K562 (cell line): ENCODE results near the gene PRPH2. TPM values are rescaled to one million over a fixed set of nuclear protein-coding genes. Genes with fewer than 3 reads are reported as not detected.

Experiments
- CCAR2 ChIP-seq: fragments of 200-400 bp; formaldehyde crosslinking; IDR thresholded peaks from 2 replicates; pipeline ENCODE4 v1.6.1; 2017; ENCODE audit warnings: mild to moderate bottlenecking, low read depth, low read length
- EHMT2 ChIP-seq: fragments of 450-650 bp; IDR thresholded peaks from 2 replicates; pipeline ENCODE4 v1.6.1; 2018; ENCODE audit warnings: antibody characterized with exemption
- KDM4B ChIP-seq, 2 experiments: fragments of 450-650 bp in 1 of 2; sonication (generic) in 1 of 2; IDR thresholded peaks; 2 replicates each; pipeline ENCODE4 v1.6.1; 2016 to 2017; ENCODE audit warnings: borderline replicate concordance in 2 of 2, antibody characterized with exemption in 1 of 2, low read depth in 1 of 2, mild to moderate bottlenecking in 1 of 2
- MYC ChIP-seq, 2 experiments: fragments of 250-450 bp in 1 of 2; sonication (Bioruptor Pico) in 1 of 2; IDR thresholded peaks; 2 replicates each; pipeline versions ENCODE4 v1.5.1 to v1.6.1; 2012 to 2021; ENCODE audit warnings: low read depth in 2 of 2, borderline replicate concordance in 1 of 2, improper control_type of control experiment in 1 of 2, low read length in 1 of 2, mild to moderate bottlenecking in 1 of 2, moderate library complexity in 1 of 2
- PHF8 ChIP-seq: fragments of 200-600 bp; sonication (generic); IDR thresholded peaks from 2 replicates; pipeline ENCODE4 v1.6.1; 2012; ENCODE audit warnings: mixed run types, mild to moderate bottlenecking, inconsistent platforms, low read length, moderate library complexity, borderline replicate concordance
- RBFOX2 ChIP-seq: fragments of 200-400 bp; formaldehyde crosslinking; IDR thresholded peaks from 2 replicates; pipeline ENCODE4 v1.6.1; 2017; ENCODE audit warnings: low read depth, mild to moderate bottlenecking, low read length, moderate library complexity
- SOX6 ChIP-seq: fragments of 450-650 bp; IDR thresholded peaks from 2 replicates; pipeline ENCODE4 v1.6.1; 2014; ENCODE audit warnings: mild to moderate bottlenecking
- SPI1 ChIP-seq: IDR thresholded peaks from 2 replicates; pipeline ENCODE4 v1.6.1; 2011; ENCODE audit warnings: low read depth, low read length, control low read depth, borderline replicate concordance
- SUPT5H ChIP-seq: fragments of 450-650 bp; IDR thresholded peaks from 2 replicates; pipeline ENCODE4 v1.6.1; 2016
- TAF1 ChIP-seq: IDR thresholded peaks from 2 replicates; pipeline ENCODE4 v1.6.1; 2011; ENCODE audit warnings: mild to moderate bottlenecking, low read length, moderate library complexity; ENCODE audit not compliant: insufficient read depth, control insufficient read depth, severe bottlenecking; ENCODE audit errors: extremely low read depth
- TAF9B ChIP-seq: fragments of 450-650 bp; IDR thresholded peaks from 2 replicates; pipeline ENCODE4 v1.6.1; 2018; ENCODE audit warnings: mild to moderate bottlenecking; ENCODE audit not compliant: partially characterized antibody
- TBP ChIP-seq: optimal IDR thresholded peaks from 2 replicates; pipeline ENCODE3; 2011; ENCODE audit warnings: low read depth, low read length, improper control_type of control experiment
- YY1 ChIP-seq, 3 experiments: IDR thresholded peaks; 2 replicates each; pipeline ENCODE4 v1.6.1; 2011; ENCODE audit warnings: low read length in 2 of 3, mild to moderate bottlenecking in 2 of 3, moderate library complexity in 2 of 3, borderline replicate concordance in 1 of 3, control low read depth in 1 of 3, low read depth in 1 of 3; ENCODE audit not compliant: insufficient read depth in 3 of 3, insufficient replicate concordance in 2 of 3, control insufficient read depth in 1 of 3, insufficient read length in 1 of 3; ENCODE audit errors: extremely low read depth in 1 of 3
- polyA plus RNA-seq, 8 experiments: library from polyadenylated mRNA; depleted of rRNA in 4 of 8; stranded (reverse) in 5 of 8; unstranded in 3 of 8; fragments of >200 nt; fragmentation: Nextera tagmentation in 2 of 8; fragmentation: Illumina TruSeq in 1 of 8; extraction: Ambion mirVana in 2 of 8; extraction: Trizol in 1 of 8; gene quantifications; 2 replicates each; pipeline versions ENCODE4 v1.2.1 to v1.2.3, GENCODE V29; 2011 to 2014; ENCODE audit warnings: inconsistent platforms in 1 of 8, missing spikeins in 1 of 8
- total RNA-seq, 7 experiments: library from RNA; depleted of rRNA in 6 of 7; stranded (reverse); fragments of >200 nt in 6 of 7; fragmentation: Illumina TruSeq in 2 of 7; extraction: Trizol in 2 of 7; gene quantifications; 2 replicates each; pipeline versions ENCODE4 v1.2.1 to v1.2.3, GENCODE V29; 2011 to 2021; ENCODE audit warnings: low replicate concordance in 1 of 7
- TF ChIP-seq, protein P1 (sequence below): fragments of 450-650 bp; IDR thresholded peaks from 2 replicates; pipeline ENCODE4 v1.6.1; 2016; ENCODE audit warnings: low read depth
- TF ChIP-seq, protein P2 (sequence below), 2 experiments: IDR thresholded peaks; 2 replicates each; pipeline ENCODE4 v1.6.1; 2012; ENCODE audit warnings: improper control_type of control experiment in 2 of 2, low read depth in 2 of 2, low read length in 2 of 2, borderline replicate concordance in 1 of 2

Gene PRPH2
- total and polyA plus RNA-seq, 9 of the 15 experiments (the other 6 are each of a cell fraction or from before 2014, with no cell fraction given): 0.03 to 0.11 (median 0.03) TPM; not detected in 5

DNA sequence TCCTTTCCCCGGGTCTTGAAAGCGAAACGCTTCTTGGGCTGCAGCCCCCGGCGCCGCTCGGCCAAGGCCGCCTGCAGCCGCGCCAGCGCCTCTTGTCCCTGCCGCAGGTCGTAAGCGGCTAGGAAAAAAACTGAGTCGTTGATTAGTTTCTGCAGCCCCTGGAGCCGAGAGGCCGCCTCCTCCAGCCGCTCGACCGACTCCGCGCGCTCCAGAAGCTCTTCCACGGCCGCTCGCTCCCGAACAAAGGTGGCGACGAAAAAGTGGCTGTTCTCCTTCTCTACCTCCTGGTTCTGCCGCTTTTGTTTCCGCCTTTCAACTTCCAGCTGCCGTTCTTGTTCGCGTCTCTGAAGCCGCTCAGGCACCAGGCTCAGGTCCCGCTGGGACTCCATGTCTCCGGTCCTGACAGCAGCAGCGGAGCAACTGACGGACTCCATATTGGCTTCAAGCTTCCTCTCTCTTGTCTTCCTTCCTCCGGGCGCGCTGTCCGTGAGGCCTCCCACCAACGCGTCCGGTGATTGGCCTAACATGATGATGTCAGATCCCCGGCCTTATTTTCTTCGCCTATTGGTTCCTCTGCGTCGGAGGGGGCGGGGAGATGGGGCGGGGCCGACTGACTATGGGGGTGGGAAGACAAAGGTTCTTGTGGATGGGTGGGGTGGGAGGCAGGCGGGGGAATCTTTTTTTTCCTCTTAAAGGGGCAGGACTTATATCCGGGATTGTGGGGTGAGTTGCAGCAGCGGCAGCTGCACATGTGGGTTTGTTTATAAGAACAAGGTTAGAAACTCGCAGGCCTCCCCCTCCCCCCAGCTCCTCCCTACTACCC, 23.5 kb upstream of the PRPH2 start, which contains the start of gene TBCC (continued):
- TF ChIP-seq, protein P1, sequence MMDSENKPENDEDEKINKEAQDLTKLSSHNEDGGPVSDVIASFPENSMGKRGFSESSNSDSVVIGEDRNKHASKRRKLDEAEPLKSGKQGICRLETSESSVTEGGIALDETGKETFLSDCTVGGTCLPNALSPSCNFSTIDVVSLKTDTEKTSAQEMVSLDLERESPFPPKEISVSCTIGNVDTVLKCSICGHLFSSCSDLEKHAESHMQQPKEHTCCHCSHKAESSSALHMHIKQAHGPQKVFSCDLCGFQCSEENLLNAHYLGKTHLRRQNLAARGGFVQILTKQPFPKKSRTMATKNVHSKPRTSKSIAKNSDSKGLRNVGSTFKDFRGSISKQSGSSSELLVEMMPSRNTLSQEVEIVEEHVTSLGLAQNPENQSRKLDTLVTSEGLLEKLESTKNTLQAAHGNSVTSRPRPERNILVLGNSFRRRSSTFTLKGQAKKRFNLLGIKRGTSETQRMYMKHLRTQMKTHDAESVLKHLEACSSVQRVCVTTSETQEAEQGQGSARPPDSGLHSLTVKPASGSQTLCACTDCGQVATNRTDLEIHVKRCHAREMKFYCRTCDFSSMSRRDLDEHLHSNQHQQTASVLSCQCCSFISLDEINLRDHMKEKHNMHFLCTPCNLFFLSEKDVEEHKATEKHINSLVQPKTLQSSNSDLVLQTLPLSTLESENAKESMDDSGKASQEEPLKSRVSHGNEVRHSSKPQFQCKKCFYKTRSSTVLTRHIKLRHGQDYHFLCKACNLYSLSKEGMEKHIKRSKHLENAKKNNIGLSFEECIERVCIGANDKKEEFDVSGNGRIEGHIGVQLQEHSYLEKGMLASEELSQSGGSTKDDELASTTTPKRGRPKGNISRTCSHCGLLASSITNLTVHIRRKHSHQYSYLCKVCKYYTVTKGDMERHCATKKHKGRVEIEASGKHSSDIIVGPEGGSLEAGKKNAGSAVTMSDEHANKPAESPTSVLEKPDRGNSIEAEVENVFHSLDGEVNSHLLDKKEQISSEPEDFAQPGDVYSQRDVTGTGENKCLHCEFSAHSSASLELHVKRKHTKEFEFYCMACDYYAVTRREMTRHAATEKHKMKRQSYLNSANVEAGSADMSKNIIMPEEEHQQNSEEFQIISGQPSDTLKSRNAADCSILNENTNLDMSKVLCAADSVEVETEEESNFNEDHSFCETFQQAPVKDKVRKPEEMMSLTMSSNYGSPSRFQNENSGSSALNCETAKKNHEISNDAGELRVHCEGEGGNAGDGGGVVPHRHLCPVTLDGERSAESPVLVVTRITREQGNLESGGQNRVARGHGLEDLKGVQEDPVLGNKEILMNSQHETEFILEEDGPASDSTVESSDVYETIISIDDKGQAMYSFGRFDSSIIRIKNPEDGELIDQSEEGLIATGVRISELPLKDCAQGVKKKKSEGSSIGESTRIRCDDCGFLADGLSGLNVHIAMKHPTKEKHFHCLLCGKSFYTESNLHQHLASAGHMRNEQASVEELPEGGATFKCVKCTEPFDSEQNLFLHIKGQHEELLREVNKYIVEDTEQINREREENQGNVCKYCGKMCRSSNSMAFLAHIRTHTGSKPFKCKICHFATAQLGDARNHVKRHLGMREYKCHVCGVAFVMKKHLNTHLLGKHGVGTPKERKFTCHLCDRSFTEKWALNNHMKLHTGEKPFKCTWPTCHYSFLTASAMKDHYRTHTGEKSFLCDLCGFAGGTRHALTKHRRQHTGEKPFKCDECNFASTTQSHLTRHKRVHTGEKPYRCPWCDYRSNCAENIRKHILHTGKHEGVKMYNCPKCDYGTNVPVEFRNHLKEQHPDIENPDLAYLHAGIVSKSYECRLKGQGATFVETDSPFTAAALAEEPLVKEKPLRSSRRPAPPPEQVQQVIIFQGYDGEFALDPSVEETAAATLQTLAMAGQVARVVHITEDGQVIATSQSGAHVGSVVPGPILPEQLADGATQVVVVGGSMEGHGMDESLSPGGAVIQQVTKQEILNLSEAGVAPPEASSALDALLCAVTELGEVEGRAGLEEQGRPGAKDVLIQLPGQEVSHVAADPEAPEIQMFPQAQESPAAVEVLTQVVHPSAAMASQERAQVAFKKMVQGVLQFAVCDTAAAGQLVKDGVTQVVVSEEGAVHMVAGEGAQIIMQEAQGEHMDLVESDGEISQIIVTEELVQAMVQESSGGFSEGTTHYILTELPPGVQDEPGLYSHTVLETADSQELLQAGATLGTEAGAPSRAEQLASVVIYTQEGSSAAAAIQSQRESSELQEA: no peak
- TF ChIP-seq EHMT2 (no peak), KDM4B (IDR thresholded peaks at IDR 0.05; ENCODE audit: borderline replicate concordance in 2 of 2, low read depth in 1 of 2) (peak in 1 of 2 experiments; percentile 86; a peak in 2 of 4 replicates), TBP (peak; percentile 97), YY1 (IDR thresholded peaks at IDR 0.05; ENCODE audit: borderline replicate concordance in 1 of 3, control insufficient read depth in 1 of 3, extremely low read depth in 1 of 3, insufficient read depth in 3 of 3, insufficient read length in 1 of 3, insufficient replicate concordance in 2 of 3, low read depth in 1 of 3, low read length in 2 of 3) (peak; percentile 66 to 98 (median 94)), TAF9B (peak; percentile 97), PHF8 (peak; percentile 92), RBFOX2 (peak; percentile 93), SUPT5H (peak; percentile 98), SOX6 (peak; percentile 65), SPI1 (peak; percentile 88), MYC (IDR thresholded peaks at IDR 0.05; ENCODE audit: low read depth, low read length) (peak; percentile 65), MYC (CRISPR knock-in tag; IDR thresholded peaks at IDR 0.05; ENCODE audit: borderline replicate concordance, low read depth) (no peak; the same call in 1 of the 2 replicates), TAF1 (peak; percentile 99), CCAR2 (no peak)
- TF ChIP-seq, protein P2, sequence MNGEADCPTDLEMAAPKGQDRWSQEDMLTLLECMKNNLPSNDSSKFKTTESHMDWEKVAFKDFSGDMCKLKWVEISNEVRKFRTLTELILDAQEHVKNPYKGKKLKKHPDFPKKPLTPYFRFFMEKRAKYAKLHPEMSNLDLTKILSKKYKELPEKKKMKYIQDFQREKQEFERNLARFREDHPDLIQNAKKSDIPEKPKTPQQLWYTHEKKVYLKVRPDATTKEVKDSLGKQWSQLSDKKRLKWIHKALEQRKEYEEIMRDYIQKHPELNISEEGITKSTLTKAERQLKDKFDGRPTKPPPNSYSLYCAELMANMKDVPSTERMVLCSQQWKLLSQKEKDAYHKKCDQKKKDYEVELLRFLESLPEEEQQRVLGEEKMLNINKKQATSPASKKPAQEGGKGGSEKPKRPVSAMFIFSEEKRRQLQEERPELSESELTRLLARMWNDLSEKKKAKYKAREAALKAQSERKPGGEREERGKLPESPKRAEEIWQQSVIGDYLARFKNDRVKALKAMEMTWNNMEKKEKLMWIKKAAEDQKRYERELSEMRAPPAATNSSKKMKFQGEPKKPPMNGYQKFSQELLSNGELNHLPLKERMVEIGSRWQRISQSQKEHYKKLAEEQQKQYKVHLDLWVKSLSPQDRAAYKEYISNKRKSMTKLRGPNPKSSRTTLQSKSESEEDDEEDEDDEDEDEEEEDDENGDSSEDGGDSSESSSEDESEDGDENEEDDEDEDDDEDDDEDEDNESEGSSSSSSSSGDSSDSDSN (IDR thresholded peaks at IDR 0.05; ENCODE audit: borderline replicate concordance in 1 of 2, low read depth in 2 of 2, low read length in 2 of 2): peak in 1 of 2 experiments; percentile 31; a peak in 2 of 4 replicates
